Smooth muscle cell (in vitro differentiated cells): ENCODE results near the gene ELK1. TPM values are rescaled to one million over a fixed set of nuclear protein-coding genes. Genes with fewer than 3 reads are reported as not detected.

Experiments
- DNase-seq: peaks from one replicate; lab custom pipeline; 2025; ENCODE audit not compliant: unreplicated experiment; lab: John Stamatoyannopoulos, UW
- H2AFZ ChIP-seq: fragments of 200-600 bp; sonication (generic); 2 replicates; pipeline ENCODE4 v1.6.0; 2016; ENCODE audit warnings: antibody characterized with exemption, low read depth, mild to moderate bottlenecking
- H3F3A ChIP-seq: fragments of 200-600 bp; sonication (generic); 2 replicates; pipeline ENCODE4 v1.6.0; 2017; ENCODE audit warnings: antibody characterized with exemption, low read depth
- H3K27ac ChIP-seq: fragments of 200-600 bp; sonication (generic); 2 replicates; pipeline ENCODE4 v1.5.1; 2016; ENCODE audit warnings: low read depth, mild to moderate bottlenecking
- H3K27me3 ChIP-seq: fragments of 200-600 bp; sonication (generic); 2 replicates; pipeline ENCODE4 v1.6.1; 2016; ENCODE audit warnings: low read depth, mild to moderate bottlenecking
- H3K36me3 ChIP-seq: fragments of 200-600 bp; sonication (generic); 2 replicates; pipeline ENCODE4 v1.5.1; 2016; ENCODE audit warnings: low read depth
- H3K4me1 ChIP-seq: fragments of 200-600 bp; sonication (generic); 2 replicates; pipeline ENCODE4 v1.5.1; 2016; ENCODE audit warnings: low read depth
- H3K4me2 ChIP-seq: fragments of 200-600 bp; sonication (generic); 2 replicates; pipeline ENCODE4 v1.6.0; 2016; ENCODE audit warnings: mild to moderate bottlenecking
- H3K4me3 ChIP-seq: fragments of 200-600 bp; sonication (generic); 2 replicates; pipeline ENCODE4 v1.5.1; 2016; ENCODE audit warnings: mild to moderate bottlenecking
- H3K79me2 ChIP-seq: fragments of 200-600 bp; sonication (generic); 2 replicates; pipeline ENCODE4 v1.6.0; 2016; ENCODE audit warnings: low read depth, mild to moderate bottlenecking
- H3K9ac ChIP-seq: fragments of 200-600 bp; sonication (generic); 2 replicates; pipeline ENCODE4 v1.6.0; 2016; ENCODE audit warnings: low read depth
- H3K9me3 ChIP-seq: fragments of 200-600 bp; sonication (generic); replicated peaks from 2 replicates; pipeline ENCODE4 v1.5.1; 2016; ENCODE audit warnings: low read depth
- H4K20me1 ChIP-seq: fragments of 200-600 bp; sonication (generic); 2 replicates; pipeline ENCODE4 v1.6.0; 2016; ENCODE audit warnings: low read depth
- WGBS: methylation state at CpG from one replicate; pipeline ENCODE4 v1.1.7; 2016; ENCODE audit warnings: low lambda C conversion rate; 5-methylcytosine and 5-hydroxymethylcytosine counted together
- microRNA-seq: library from miRNA; unstranded; fragments of <30 nt; microRNA quantifications from one replicate; pipeline ENCODE4, GENCODE V29; 2016; ENCODE audit warnings: borderline number of aligned reads
- polyA plus RNA-seq: library from polyadenylated mRNA; unstranded; fragments of >200 nt; fragmentation: Nextera tagmentation; extraction: Ambion mirVana; gene quantifications from 2 replicates; pipeline ENCODE4 v1.2.1, GENCODE V29; 2016
- small RNA-seq: library from RNA; depleted of rRNA; stranded (forward); fragments of <200 nt; gene quantifications from one replicate; pipeline ENCODE3, GENCODE V24; 2014
- total RNA-seq: library from RNA; depleted of rRNA; stranded (reverse); fragments of >200 nt; gene quantifications from 2 replicates; pipeline ENCODE4 v1.2.3, GENCODE V29; 2014
- TF ChIP-seq, protein P1 (sequence below): fragments of 200-600 bp; sonication (generic); IDR thresholded peaks from 2 replicates; pipeline ENCODE4 v1.5.1; 2017; ENCODE audit warnings: borderline replicate concordance, mild to moderate bottlenecking, antibody characterized with exemption; ENCODE audit not compliant: insufficient read depth, poor library complexity, severe bottlenecking

Gene ELK1
- total and polyA plus RNA-seq, 2 experiments from 2014 or later: 21.1 to 33.2 TPM

DNA sequence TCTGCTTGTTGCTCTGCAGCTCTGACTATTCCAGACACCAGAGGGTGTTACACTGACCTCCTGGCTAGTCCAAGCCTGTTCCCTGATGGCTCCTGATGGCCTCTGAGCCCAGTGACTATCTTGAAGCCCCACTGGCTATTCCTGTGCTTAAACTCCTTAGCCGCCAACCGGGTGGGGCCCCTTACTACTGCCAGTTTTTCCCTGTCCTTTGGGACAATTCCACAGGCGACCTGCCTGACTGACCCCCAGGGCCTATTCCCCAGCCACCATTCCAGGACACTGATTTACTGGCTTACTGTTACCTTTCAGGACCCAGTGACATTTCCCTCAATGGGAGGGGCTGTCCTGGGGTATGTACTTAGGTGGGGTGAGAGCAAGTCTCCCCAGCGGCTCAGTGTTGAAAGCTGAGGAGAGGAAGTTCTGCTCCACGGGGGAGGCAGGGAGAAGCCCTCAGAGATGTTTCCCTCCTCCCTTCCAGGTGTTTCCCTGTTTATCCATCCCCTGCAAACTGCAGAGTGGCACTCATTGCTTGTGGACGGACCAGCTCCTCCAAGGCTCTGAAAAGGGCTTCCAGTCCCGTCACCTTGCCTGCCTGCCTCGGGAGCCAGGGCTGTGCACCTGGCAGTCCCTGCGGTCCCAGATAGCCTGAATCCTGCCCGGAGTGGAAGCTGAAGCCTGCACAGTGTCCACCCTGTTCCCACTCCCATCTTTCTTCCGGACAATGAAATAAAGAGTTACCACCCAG, 64.1 kb downstream of the ELK1 start:
- TF ChIP-seq, protein P1, sequence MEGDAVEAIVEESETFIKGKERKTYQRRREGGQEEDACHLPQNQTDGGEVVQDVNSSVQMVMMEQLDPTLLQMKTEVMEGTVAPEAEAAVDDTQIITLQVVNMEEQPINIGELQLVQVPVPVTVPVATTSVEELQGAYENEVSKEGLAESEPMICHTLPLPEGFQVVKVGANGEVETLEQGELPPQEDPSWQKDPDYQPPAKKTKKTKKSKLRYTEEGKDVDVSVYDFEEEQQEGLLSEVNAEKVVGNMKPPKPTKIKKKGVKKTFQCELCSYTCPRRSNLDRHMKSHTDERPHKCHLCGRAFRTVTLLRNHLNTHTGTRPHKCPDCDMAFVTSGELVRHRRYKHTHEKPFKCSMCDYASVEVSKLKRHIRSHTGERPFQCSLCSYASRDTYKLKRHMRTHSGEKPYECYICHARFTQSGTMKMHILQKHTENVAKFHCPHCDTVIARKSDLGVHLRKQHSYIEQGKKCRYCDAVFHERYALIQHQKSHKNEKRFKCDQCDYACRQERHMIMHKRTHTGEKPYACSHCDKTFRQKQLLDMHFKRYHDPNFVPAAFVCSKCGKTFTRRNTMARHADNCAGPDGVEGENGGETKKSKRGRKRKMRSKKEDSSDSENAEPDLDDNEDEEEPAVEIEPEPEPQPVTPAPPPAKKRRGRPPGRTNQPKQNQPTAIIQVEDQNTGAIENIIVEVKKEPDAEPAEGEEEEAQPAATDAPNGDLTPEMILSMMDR: no peak
- Histone ChIP-seq H3K4me2 (no peak overlapping the region), H3K4me1 (no peaks in the 10 kb centered on the region), H3K79me2 (peaks cover 17% of the 10 kb centered on the region), H3K4me3 (no peak overlapping the region), H3K9ac (no peak overlapping the region), H3F3A (no peaks in the 10 kb centered on the region), H3K27ac (peak overlapping the region; percentile 24), H3K9me3 (no peaks in the 10 kb centered on the region), H2AFZ (no peak overlapping the region), H3K27me3 (no peaks in the 10 kb centered on the region), H3K36me3 (no peaks in the 10 kb centered on the region), H4K20me1 (peaks cover 29% of the 10 kb centered on the region)
- WGBS: 78% methylated on average over 11 of the region's 11 CpGs
- no peak for DNase-seq

Small RNA genes lying within 50 kb of the gene (microRNA-seq; reads per million reads assigned to microRNA genes)
- not detected for gene MIR4769

Small RNA genes lying within 50 kb of the gene (small RNA-seq; reads per million reads assigned to genes)
- not detected for gene MIR4769

Other genes starting within 250 kb of the ELK1 start
- gene ZNF41, start 167.3 kb downstream of the ELK1 start, total RNA-seq: 4.6 and 6.7 TPM in 2 replicates
- 2.7 and 4.6 TPM in 2 replicates for gene ZNF41, start 167.3 kb downstream of the ELK1 start, polyA plus RNA-seq
- gene ARAF, start 89.4 kb downstream of the ELK1 start, total RNA-seq: 29.5 and 33.1 TPM in 2 replicates
- gene ARAF, start 89.4 kb downstream of the ELK1 start, polyA plus RNA-seq: 63.1 and 72.8 TPM in 2 replicates
- 3,396 and 3,796 TPM in 2 replicates for gene TIMP1, start 68.1 kb downstream of the ELK1 start, total RNA-seq
- gene TIMP1, start 68.1 kb downstream of the ELK1 start, polyA plus RNA-seq: 14,304 and 15,830 TPM in 2 replicates
- gene SYN1, start 30.7 kb downstream of the ELK1 start, total RNA-seq: 0.22 and 5.1 TPM in 2 replicates
- 9.1 and 13.3 TPM in 2 replicates for gene SYN1, start 30.7 kb downstream of the ELK1 start, polyA plus RNA-seq
- 0.36 and 0.58 TPM in 2 replicates for gene CFP, start 20.6 kb downstream of the ELK1 start, total RNA-seq
- gene CFP, start 20.6 kb downstream of the ELK1 start, polyA plus RNA-seq: 1.3 and 1.7 TPM in 2 replicates
- 166 and 230 TPM in 2 replicates for gene UXT, start 8.6 kb upstream of the ELK1 start, total RNA-seq
- gene UXT, start 8.6 kb upstream of the ELK1 start, polyA plus RNA-seq: 198 and 204 TPM in 2 replicates
- 4.6 and 5.7 TPM in 2 replicates for gene ZNF81, start 186.3 kb upstream of the ELK1 start, total RNA-seq
- 4.8 and 5.1 TPM in 2 replicates for gene ZNF81, start 186.3 kb upstream of the ELK1 start, polyA plus RNA-seq